ENCODE data around the gene IGHMBP2. TPM values are rescaled to one million over a fixed set of nuclear protein-coding genes. Genes with fewer than 3 reads are reported as not detected.
A peak's percentile ranks its signal among the peaks of the same experiment; 100 is the strongest.

The IGHMBP2 gene
- total RNA-seq, 1 donor from 2014 or later: 18.1 TPM

DNA sequence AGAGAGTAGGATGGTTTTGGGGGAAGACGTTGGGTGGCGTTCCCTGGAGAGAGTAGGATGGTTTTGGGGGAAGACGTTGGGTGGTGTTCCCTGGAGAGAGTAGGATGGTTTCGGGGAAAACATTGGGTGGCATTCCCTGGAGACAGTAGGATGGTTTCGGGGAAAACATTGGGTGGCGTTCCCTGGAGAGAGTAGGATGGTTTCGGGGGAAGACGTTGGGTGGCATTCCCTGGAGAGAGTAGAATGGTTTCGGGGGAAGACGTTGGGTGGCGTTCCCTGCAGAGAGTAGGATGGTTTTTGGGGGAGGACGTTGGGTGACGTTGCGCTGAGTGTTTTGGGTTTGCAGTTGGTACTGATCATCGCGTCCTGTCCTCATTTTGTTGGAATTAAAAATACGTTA, 28.2 kb downstream of the IGHMBP2 start:
- Mint-ChIP-seq H3K36me3 (ENCODE audit: low read depth) (peaks cover 26% of the 10 kb centered on the region), H3K27ac (ENCODE audit: unreplicated experiment) (no peak overlapping the region), H3K4me1 (ENCODE audit: low read depth) (no peaks in the 10 kb centered on the region), H3K4me3 (ENCODE audit: unreplicated experiment) (no peak overlapping the region), H3K9me3 (ENCODE audit: low read depth) (peaks cover 2% of the 10 kb centered on the region), H3K27me3 (ENCODE audit: low read depth) (no peaks in the 10 kb centered on the region)
- no peak for DNase-seq (ENCODE audit: low spot score)
- TF ChIP-seq, protein P1, sequence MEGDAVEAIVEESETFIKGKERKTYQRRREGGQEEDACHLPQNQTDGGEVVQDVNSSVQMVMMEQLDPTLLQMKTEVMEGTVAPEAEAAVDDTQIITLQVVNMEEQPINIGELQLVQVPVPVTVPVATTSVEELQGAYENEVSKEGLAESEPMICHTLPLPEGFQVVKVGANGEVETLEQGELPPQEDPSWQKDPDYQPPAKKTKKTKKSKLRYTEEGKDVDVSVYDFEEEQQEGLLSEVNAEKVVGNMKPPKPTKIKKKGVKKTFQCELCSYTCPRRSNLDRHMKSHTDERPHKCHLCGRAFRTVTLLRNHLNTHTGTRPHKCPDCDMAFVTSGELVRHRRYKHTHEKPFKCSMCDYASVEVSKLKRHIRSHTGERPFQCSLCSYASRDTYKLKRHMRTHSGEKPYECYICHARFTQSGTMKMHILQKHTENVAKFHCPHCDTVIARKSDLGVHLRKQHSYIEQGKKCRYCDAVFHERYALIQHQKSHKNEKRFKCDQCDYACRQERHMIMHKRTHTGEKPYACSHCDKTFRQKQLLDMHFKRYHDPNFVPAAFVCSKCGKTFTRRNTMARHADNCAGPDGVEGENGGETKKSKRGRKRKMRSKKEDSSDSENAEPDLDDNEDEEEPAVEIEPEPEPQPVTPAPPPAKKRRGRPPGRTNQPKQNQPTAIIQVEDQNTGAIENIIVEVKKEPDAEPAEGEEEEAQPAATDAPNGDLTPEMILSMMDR (IDR thresholded peaks at IDR 0.05): no peak

- peaks cover 25% of the 10 kb centered on the region for H3K36me3 Mint-ChIP-seq (ENCODE audit: low read depth)
- TF ChIP-seq, protein P1 (IDR thresholded peaks at IDR 0.05): no peak
- no peak overlapping the region for H3K4me3 Mint-ChIP-seq (ENCODE audit: unreplicated experiment)
- no peaks in the 10 kb centered on the region for H3K27me3 Mint-ChIP-seq (ENCODE audit: low read depth)
- H3K27ac Mint-ChIP-seq (ENCODE audit: unreplicated experiment): no peak overlapping the region
- H3K4me1 Mint-ChIP-seq (ENCODE audit: low read depth): no peaks in the 10 kb centered on the region
- H3K9me3 Mint-ChIP-seq (ENCODE audit: low read depth): no peaks in the 10 kb centered on the region
- DNase-seq (ENCODE audit: low spot score): no peak
Measured at GRCh38 chr11:68932358-68932757, 28.7 kb downstream of the IGHMBP2 start.

DNA sequence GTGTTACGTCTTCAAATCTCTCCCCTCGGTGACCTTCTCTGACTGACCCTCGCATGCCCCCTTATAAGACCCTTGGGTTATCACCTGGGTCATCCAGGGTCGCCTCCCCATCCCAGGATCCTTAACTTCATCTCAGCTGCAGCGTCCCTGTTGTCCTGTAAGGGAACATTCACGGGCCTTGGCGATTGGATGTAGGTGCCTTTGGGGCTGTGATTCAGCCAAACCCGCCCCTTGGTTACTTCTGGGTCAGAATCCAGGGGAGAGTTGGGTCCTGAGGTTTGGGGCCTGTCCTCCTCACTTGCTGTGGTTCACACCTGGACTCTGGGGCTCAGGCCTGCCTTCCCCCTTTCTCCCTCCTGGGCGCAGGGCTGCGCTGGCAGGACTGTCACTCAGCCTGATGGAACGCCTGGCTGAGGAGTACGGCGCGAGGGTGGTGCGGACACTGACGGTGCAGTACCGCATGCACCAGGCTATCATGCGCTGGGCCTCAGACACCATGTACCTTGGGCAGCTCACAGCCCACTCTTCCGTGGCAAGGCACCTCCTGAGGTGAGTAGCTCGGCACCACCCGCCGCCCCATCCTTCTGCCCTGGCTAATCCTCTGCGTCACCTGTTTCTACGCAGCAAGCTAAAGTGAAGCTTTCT, 29.4 kb downstream of the IGHMBP2 start:
- Mint-ChIP-seq H3K9me3 (ENCODE audit: low read depth) (no peaks in the 10 kb centered on the region), H3K36me3 (ENCODE audit: low read depth) (peaks cover 25% of the 10 kb centered on the region), H3K4me1 (ENCODE audit: low read depth) (no peaks in the 10 kb centered on the region), H3K4me3 (ENCODE audit: unreplicated experiment) (no peak overlapping the region), H3K27ac (ENCODE audit: unreplicated experiment) (no peak overlapping the region), H3K27me3 (ENCODE audit: low read depth) (no peaks in the 10 kb centered on the region)
- TF ChIP-seq, protein P1 (IDR thresholded peaks at IDR 0.05): no peak
- DNase-seq (ENCODE audit: low spot score): peak; percentile 82

DNA sequence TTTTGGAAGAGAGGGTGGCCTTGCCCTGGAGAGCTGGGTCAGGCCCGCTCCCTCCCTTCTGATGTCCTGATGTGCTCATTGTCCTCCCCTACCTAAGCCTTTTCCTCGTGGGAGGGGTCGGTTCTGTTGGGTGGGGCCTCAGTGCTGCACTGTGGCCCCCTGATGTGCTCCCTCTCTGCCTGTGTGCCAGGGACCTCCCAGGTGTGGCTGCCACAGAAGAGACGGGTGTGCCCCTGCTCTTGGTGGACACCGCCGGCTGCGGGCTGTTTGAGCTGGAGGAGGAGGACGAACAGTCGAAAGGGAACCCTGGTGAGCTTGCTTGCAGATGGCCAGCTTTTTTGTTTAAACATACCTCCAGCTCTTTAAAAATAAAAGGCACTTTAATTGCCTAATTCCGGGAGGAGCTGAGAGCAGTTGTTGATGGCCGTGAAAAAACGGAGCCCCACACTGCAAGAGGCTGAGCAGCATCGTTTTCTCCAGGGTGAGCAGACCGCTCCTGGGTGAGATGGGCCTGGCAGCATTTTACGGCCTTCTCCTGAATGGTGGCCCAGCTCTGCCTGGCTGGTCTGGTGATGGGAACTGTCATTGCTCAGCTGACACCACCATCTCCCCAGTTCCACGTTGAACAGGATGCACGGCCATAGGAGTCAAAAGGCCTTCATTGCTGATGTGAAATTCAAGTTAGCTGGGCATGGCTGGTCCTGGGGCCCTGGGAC, 30.1 kb downstream of the IGHMBP2 start:
- Mint-ChIP-seq H3K4me3 (ENCODE audit: unreplicated experiment) (no peak overlapping the region), H3K27ac (ENCODE audit: unreplicated experiment) (no peak overlapping the region), H3K4me1 (ENCODE audit: low read depth) (no peaks in the 10 kb centered on the region), H3K27me3 (ENCODE audit: low read depth) (no peaks in the 10 kb centered on the region), H3K9me3 (ENCODE audit: low read depth) (no peaks in the 10 kb centered on the region), H3K36me3 (ENCODE audit: low read depth) (peaks cover 25% of the 10 kb centered on the region)
- DNase-seq (ENCODE audit: low spot score): peak; percentile 69
- TF ChIP-seq, protein P1 (IDR thresholded peaks at IDR 0.05): no peak

GRCh38 chr11:68934321-68934645, 30.6 kb downstream of the IGHMBP2 start:
- TF ChIP-seq, protein P1 (IDR thresholded peaks at IDR 0.05): no peak
- H3K4me3 Mint-ChIP-seq (ENCODE audit: unreplicated experiment): no peak overlapping the region
- peaks cover 22% of the 10 kb centered on the region for H3K36me3 Mint-ChIP-seq (ENCODE audit: low read depth)
- H3K27ac Mint-ChIP-seq (ENCODE audit: unreplicated experiment): no peak overlapping the region
- no peak for DNase-seq (ENCODE audit: low spot score)
- H3K27me3 Mint-ChIP-seq (ENCODE audit: low read depth): no peaks in the 10 kb centered on the region
- no peaks in the 10 kb centered on the region for H3K9me3 Mint-ChIP-seq (ENCODE audit: low read depth)
- no peaks in the 10 kb centered on the region for H3K4me1 Mint-ChIP-seq (ENCODE audit: low read depth)
